ENCODE measurements around the gene PCK1.
A peak's percentile ranks its signal among the peaks of the same experiment; 100 is the strongest.

The PCK1 gene

DNA sequence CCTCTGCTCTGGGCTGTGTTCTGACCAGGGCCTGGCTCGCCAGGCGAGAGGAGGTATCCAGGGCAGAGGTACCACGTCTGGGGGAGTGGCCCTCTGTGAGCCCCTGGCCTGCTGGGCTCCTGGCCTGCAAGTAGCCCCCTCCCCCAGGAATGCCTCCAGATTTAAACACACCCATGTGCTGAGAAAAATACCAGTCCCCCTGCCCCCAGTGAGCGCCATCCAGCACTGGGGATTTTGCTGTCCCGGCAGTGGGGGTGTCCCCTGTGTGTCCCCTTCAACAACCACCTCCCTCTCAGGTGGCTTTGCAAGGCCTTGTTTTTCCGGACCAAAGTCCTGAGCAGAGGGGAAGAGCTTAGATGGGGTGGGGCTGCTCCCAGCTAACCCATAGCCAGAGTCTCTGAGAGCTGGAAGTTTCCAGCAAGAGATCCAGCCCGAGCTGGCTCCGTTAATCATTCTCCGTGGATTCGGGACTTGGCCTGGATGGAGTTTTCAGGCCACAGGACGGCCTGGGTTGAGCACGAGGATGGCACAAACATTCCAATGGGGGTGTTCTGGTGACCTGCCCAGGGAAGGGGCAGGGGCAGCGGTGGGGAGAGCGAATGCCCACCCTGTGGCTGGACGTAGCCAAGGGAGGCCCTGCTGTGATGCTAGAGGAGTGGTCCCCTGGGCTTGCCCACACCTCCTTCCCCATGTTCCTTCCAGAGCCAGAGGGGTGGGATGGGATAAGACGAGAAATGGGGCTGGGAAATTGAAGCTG is 29.0 kb downstream of the PCK1 start:
- DNase-seq = no peak

DNA sequence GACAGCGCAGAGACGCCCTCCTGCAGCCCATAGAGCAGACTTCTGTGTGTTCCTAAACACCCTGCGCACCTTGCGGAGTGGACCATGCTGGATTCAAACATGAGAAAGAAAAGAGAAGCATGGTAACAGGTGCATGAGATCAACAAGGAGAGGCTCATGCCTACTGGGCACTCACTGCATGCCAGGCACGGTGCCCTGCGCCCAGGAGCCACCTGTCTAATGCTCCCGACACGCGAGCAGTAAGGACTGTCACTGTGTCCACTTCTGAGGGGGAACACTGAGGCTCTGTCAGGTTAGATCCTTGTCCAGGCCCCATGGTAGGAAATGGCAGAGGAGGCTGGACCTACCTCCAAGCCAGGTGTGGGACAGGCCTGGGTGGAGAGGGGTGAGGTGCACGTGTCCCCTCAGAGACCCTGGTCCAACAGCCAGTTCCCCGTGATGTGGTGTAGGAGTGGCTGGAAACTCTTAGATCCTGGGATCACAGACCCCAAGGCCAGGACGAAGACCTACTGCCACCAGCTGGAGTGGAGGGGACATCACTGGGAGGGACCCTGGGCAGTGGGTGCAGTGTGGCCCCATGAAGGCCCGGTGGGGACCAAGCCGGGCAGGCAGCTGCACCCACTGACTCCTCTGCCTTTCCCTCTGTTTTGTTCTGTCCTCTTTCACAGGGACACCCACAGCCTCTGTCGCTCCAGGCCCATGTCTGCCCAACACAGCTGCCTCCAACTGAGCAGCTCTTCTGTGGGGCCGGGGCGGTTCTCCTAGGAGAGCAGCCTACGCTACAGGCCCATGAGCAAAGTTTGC is 29.8 kb downstream of the PCK1 start:
- no peak for DNase-seq

GRCh38 chr20:57591289-57592229 is 30.6 kb downstream of the PCK1 start:
- no peak for DNase-seq

- no peak for DNase-seq
These were observed 31.6 kb downstream of the PCK1 start for GRCh38 chr20:57592263-57593092.

DNA sequence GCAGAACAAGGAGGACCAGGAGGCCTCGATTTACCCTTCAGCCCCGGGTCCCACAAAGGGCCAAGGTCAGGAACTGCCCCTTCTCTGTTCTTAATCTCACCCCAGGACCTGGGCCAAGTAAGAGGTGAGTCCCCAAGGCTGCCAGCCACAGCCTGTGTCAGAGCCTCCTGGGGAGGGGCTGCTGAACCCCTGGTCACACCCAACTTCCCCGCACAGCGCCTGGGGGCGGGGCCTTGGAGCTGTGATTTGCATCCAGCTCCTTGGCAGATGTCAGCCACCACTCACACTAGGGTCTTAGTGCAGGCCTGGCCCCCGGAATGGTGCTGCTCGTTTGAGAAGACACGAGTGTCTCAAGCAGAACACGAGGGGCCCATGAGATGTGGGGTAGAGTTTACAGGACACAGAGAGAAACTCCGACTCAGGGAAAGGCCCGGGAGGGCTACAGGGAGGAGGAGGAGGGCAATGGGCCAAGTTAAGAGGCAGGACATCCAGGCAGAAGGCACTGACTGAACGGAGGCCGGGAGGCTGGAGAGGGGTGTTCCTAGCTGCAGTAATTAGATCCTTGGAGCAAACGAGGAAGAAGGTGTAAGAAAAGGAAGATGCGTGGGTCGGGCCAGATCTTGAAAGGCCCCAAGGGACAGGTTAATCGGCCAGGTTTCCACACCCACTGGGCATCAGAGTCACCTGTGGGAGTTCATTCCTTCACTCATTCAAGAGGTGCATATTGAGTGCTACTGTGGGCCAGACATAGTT is 32.4 kb downstream of the PCK1 start:
- no peak for DNase-seq

DNA sequence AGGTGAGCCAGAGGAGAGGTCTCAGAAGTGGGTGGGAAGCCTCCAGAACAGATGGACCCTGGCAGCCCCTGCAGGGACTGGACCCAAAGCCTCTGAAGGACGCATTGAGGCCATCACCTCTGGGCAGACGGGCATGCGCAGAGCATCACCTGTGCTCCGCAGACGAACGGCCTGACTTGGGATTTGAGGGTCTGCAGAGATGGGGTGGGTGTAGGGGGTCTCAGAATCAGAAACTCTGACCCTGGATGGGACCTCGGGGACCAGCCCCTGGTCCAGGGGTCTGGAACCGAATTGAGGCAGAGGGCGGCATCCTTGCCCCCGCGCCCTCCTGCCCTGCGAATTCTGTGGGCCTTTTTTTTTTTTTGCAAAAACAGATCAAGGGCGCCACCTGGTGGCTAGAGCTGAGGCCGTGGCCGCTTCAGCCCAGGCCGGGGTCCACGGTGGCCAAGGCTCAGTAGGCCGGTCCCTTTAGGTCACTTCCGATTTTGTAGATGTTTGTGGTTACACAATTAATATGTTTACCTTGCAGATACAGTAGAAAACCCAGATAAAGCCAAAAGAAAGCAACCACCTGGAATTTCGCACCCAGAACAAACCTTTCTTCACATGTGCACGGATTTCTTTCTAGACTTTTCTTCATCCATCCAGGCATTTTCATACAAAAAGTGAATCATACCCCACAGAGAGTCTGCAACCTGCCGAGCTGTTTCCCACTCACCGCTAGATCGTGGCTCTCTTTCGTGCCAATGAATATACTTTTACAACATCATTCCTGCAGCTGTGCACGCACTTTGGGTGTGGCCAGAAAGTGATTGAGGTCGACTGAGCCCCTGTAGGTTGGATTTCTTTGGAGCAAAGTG is 33.4 kb downstream of the PCK1 start:
- peak; percentile 52 to 69 for DNase-seq

DNA sequence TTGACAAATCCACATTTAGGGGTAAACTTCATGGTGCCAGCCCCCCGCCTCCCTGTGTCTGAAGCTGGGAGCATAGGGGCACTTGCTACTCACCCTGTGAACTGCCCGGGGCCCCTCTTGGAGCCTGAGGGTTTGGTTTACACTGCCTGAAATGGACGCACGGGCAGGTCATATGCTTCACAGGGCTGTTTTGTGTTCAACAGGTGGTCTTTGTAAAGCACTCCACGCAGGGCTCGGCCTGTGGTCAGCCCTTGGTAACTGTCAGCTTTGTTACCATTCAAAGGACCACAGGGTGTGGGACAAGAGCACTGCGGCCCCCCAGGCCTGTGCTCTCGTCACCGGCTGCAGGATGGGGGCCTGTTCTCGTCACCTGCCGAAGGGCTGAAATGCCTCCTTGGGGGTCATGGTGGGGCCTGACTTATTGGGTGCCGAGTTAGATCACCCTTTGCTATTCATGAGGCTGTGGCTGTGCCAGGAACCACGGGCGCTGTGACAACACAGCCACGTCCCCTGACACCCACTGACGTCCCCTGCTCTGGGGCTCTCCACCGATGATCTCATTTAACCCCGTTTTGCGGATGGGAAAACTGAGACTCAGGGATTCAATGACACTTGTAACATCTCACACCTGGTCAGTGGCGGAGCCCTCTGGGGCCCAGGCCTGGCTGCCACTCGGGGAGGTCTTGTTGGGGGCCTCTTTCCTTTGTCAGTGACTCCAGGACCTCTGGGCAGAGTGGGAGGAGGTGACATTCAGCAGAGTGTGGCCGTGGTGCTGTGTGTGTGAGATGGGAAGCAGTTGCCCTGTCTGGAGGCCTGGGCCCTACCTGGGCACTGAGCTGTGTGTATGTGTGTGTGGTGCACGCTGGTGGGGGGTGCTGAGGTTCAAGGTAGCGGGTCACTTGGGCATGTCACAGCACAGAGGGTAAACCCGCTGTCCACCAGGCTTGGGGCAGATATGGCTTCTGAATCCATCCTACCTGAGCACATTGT is 34.4 kb downstream of the PCK1 start:
- DNase-seq = no peak

DNA sequence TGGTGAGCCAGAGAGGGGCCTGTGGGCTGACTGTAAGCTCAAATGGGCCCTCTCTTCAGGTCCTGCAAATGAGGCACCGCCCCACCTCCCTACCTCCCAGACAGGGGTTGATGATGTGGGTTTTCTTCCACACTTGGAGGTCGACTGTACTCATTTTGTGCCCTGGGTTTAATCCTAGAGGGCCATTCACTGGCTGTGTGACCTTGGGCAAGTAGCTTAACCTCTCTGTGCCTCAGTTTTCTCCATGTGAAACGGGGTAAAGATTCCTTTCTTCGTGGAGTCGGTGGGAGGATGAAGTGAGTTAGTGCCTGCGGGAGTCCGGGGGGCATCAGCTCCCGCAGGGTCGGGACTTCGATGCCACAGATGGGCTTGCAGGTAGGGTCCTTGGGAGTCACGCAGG is 35.4 kb downstream of the PCK1 start:
- no peak for DNase-seq

- DNase-seq = peak; percentile 49 to 76
These were observed 36.4 kb downstream of the PCK1 start for GRCh38 chr20:57596998-57597939.

GRCh38 chr20:57598060-57598459 is 37.1 kb downstream of the PCK1 start:
- no peak for DNase-seq

- DNase-seq = no peak
These were observed 37.6 kb downstream of the PCK1 start for GRCh38 chr20:57598491-57598890.

GRCh38 chr20:57600320-57601210 is 39.7 kb downstream of the PCK1 start:
- no peak for DNase-seq

DNA sequence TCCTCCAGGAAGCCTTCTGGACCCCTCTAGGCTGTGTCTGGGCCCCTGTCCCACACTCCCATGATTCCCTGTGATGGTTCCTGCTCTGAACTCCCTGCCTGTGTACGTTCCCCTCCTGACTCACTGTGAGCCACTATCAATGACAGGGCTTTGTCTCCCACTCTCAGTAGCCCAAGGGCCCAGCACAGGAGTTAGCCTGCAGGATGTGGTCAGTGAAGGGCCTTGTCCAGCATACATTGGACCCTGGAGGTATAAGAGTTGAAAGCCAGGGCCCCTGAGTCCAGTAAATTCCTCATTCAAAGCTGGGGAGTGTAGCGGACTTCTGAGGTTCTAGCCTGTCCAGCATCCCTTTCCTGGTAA is 40.3 kb downstream of the PCK1 start:
- no peak for DNase-seq

GRCh38 chr20:57601737-57602136 is 40.8 kb downstream of the PCK1 start:
- DNase-seq = no peak

GRCh38 chr20:57603120-57603519 is 42.2 kb downstream of the PCK1 start:
- no peak for DNase-seq

- no peak for DNase-seq
These were observed 44.1 kb downstream of the PCK1 start for GRCh38 chr20:57605045-57605444.

DNA sequence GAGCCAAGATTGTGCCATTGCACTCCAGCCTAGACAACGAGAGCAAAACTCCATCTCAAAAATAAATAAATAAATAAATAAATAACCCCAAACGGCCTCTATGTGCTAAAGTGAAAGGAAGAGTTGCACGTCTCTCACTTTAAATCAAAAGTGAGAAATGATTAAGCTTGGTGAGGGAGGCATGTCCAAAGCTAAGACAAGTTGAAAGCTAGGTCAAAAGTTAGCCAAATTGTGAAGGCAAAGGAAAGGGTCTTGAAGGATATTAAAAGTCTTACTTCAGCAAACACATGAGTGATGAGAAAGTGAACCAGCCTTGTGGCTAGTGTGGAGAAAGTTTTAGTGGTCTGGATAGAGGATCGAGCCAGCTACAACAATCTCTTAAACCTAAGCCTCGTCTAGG is 45.0 kb downstream of the PCK1 start:
- DNase-seq = no peak

All from NCI-H1930 (cell line).